ENCODE data around the gene ACCSL. TPM values are rescaled to one million over a fixed set of nuclear protein-coding genes. Genes with fewer than 3 reads are reported as not detected.
A peak's percentile ranks its signal among the peaks of the same experiment; 100 is the strongest.

Gene ACCSL
- total RNA-seq, 1 donor from 2014 or later: not detected

DNA sequence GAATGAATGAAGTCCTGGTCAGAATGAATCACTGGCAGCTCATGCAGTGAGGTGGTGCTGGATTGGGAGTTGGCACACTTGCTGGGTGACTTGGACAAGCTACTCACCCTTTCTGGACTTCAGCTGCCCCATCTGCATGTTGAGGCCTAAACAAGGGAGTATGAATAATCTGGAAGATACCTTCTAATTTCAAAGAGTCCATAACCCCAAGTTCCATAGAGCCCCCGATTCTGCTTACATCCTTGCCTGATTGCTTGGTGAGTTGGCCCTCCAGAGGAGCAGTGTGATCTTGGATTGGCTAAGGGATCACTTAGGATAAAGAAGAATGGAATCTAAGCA, 18.3 kb upstream of the ACCSL start:
- TF ChIP-seq, protein P1, sequence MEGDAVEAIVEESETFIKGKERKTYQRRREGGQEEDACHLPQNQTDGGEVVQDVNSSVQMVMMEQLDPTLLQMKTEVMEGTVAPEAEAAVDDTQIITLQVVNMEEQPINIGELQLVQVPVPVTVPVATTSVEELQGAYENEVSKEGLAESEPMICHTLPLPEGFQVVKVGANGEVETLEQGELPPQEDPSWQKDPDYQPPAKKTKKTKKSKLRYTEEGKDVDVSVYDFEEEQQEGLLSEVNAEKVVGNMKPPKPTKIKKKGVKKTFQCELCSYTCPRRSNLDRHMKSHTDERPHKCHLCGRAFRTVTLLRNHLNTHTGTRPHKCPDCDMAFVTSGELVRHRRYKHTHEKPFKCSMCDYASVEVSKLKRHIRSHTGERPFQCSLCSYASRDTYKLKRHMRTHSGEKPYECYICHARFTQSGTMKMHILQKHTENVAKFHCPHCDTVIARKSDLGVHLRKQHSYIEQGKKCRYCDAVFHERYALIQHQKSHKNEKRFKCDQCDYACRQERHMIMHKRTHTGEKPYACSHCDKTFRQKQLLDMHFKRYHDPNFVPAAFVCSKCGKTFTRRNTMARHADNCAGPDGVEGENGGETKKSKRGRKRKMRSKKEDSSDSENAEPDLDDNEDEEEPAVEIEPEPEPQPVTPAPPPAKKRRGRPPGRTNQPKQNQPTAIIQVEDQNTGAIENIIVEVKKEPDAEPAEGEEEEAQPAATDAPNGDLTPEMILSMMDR (conservative IDR thresholded peaks at IDR 0.05): no peak

DNA sequence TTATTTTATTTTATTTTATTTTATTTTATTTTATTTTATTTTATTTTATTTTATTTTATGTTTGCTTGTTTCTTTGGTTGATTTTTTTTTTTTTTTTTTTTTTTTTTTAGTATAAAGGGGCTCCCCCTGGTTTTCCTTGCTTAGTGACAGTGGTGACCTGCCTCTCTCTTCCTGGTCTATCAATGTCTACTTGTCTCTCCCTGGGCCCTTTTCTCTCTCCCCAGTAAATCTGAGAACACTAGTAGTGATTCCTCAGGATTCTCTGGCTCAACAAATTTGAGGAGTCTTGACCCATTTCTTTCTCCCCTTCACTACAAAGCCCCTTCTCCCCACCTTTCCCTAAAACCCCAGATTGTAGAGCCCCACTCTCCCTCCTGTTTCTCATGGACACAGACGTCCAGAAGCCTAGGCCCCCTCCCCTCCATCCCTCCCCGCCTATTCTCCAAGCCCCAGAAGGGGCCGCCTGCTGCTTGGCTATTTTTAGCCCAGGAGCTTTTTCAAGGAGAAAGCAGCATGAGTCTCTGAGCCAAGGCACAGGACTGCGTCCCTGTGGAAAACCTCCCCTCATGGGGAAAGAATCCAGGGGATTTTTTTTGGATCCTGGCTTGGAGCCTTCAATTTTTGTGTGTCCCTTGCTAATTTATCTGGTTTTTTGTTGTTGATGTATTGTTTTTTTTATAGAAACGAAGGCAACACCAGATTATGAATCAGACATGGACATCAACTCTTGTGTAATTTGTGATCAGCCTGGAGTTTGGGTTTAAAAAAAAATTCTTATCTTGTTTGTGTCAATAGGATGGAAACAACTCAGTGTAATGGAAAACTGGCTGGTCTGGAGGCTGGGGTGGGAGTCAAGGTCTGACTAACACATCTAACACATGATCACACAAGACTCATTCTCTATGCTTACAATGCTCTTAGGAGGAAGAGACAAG, 17.5 kb upstream of the ACCSL start:
- no peak overlapping the region for H3K27ac Mint-ChIP-seq
- peaks cover 9% of the 10 kb centered on the region for H3K4me1 Mint-ChIP-seq (ENCODE audit: unreplicated experiment)
- no peaks in the 10 kb centered on the region for H3K36me3 Mint-ChIP-seq
- peak; percentile 34 for DNase-seq (ENCODE audit: extremely low spot score, unreplicated experiment)
- H3K9me3 Mint-ChIP-seq: peaks cover 6% of the 10 kb centered on the region
- H3K27me3 Mint-ChIP-seq: peaks cover 18% of the 10 kb centered on the region
- H3K4me3 Mint-ChIP-seq: no peak overlapping the region
- TF ChIP-seq, protein P1 (conservative IDR thresholded peaks at IDR 0.05): no peak

More for the DNA sequence above, 18.3 kb upstream of the ACCSL start:
- no peak for DNase-seq (ENCODE audit: extremely low spot score, unreplicated experiment)
- H3K4me3 Mint-ChIP-seq: no peak overlapping the region
- peaks cover 9% of the 10 kb centered on the region for H3K4me1 Mint-ChIP-seq (ENCODE audit: unreplicated experiment)
- H3K27ac Mint-ChIP-seq: no peak overlapping the region
- no peaks in the 10 kb centered on the region for H3K36me3 Mint-ChIP-seq
- peaks cover 6% of the 10 kb centered on the region for H3K9me3 Mint-ChIP-seq
- H3K27me3 Mint-ChIP-seq: peaks cover 20% of the 10 kb centered on the region

DNA sequence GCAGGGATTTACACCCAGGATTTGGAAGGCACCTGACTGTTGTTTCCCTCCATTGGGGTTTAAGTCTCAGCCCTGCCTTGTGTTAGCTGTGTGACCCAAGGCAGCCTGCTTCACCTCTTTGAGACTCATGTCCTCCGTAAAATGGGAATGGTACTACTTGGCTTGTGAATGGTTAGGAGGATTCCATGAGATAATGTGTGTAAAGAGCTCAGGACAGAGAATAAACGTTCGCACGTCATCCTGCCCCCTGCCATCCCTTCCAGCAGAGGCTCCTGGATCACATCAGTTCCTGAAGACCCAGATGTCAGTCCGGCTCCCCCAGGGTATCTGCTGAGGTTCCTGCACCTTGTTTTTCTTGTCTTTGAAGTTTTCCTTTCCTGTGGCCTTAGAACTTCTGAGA, 16.8 kb upstream of the ACCSL start:
- Mint-ChIP-seq H3K27me3 (peaks cover 16% of the 10 kb centered on the region), H3K4me3 (no peak overlapping the region), H3K36me3 (no peaks in the 10 kb centered on the region), H3K27ac (no peak overlapping the region), H3K9me3 (peaks cover 3% of the 10 kb centered on the region), H3K4me1 (ENCODE audit: unreplicated experiment) (peaks cover 9% of the 10 kb centered on the region)
- TF ChIP-seq, protein P1 (conservative IDR thresholded peaks at IDR 0.05): no peak
- DNase-seq (ENCODE audit: extremely low spot score, unreplicated experiment): peak; percentile 24

DNA sequence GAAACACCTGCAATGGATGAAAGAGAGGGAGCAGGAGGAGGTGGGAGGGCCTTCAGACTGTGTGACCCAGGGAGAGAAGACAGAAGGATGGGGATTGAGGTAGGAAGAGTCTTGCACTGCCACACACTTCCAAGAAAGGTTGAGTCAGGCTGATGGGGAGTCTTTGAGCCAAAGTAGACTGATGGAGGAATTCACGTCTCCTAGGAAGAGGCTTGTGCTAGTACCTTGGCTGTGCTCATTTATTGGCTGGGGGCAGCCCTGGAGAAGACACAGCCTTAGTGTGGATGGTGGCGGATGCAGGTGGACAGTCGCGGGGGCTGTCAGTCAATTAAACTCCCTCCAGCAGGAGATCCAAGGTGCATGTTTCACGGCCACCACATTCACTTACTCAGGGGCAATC, 16.2 kb upstream of the ACCSL start:
- H3K4me3 Mint-ChIP-seq: no peak overlapping the region
- H3K4me1 Mint-ChIP-seq (ENCODE audit: unreplicated experiment): peaks cover 9% of the 10 kb centered on the region
- TF ChIP-seq, protein P1 (conservative IDR thresholded peaks at IDR 0.05): no peak
- H3K36me3 Mint-ChIP-seq: no peaks in the 10 kb centered on the region
- DNase-seq (ENCODE audit: extremely low spot score, unreplicated experiment): peak; percentile 39
- no peaks in the 10 kb centered on the region for H3K9me3 Mint-ChIP-seq
- no peak overlapping the region for H3K27ac Mint-ChIP-seq
- peaks cover 13% of the 10 kb centered on the region for H3K27me3 Mint-ChIP-seq

DNA sequence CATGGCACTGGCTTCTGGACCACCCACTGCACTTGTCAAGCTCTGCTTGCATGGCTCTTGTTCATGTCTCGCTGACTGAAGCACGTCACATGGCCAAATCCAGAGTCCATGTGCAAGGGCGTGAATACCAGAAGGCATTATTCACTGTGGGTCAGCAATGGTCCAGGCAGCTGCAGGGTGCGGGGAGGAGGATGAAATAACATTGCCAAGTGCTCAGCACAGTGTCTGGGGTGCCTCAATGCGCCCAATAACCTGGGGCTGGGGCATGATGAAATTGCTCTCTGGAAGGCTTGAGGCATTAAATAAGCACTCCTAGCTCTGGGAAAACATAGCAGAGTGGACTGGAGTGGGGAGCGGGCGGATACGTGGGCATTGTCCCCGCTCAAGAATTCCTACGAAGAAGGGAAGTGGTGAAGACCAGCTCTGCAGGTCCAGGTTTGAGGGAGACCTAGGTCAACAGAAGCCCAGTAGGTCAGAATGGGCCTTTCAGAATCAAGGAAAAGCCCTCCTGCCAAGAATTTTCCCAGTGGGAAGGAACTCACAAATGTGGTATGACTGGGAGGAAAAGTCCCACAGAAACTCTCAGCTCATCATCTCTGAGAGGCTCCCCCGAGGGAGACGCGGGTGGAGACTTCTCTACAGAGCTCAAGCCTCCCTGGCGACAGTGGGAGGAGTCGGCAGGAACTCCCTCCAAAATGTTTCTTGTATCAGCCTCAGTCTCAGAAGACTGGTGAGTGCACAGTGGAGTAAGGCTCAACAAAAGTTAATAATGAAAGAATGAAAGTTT, 15.3 kb upstream of the ACCSL start:
- peak; percentile 22 for DNase-seq (ENCODE audit: extremely low spot score, unreplicated experiment)
- H3K36me3 Mint-ChIP-seq: no peaks in the 10 kb centered on the region
- peaks cover 9% of the 10 kb centered on the region for H3K4me1 Mint-ChIP-seq (ENCODE audit: unreplicated experiment)
- H3K4me3 Mint-ChIP-seq: no peak overlapping the region
- H3K27me3 Mint-ChIP-seq: peaks cover 13% of the 10 kb centered on the region
- H3K27ac Mint-ChIP-seq: no peak overlapping the region
- H3K9me3 Mint-ChIP-seq: no peaks in the 10 kb centered on the region
- TF ChIP-seq, protein P1 (conservative IDR thresholded peaks at IDR 0.05): no peak
